SK-N-SH (cell line): ENCODE data around the gene ISOC2. TPM values are rescaled to one million over a fixed set of nuclear protein-coding genes. Genes with fewer than 3 reads are reported as not detected.

ENCODE experiments used
- CTCF ChIA-PET: fragments of 300-600, 350-600 bp; formaldehyde crosslinking; extraction: SDS; loops from one replicate; lab custom pipeline; 2021; lab: Yijun Ruan, JAX
- POLR2A ChIA-PET: fragments of 350-600 bp; sonication (Branson Sonifier 250); formaldehyde crosslinking; extraction: SDS; loops from one replicate; lab custom pipeline; 2020; ENCODE audit warnings: antibody characterized with exemption, inconsistent platforms; lab: Yijun Ruan, JAX
- DNase-seq: peaks from one replicate; pipeline ENCODE4 v3.0.0; 2012
- H2AFZ ChIP-seq: fragments of 200-600 bp; sonication (generic); 2 replicates; pipeline ENCODE4 v1.8.1; 2016; ENCODE audit warnings: antibody characterized with exemption, mild to moderate bottlenecking, low read depth
- H3F3A ChIP-seq: fragments of 200-600 bp; sonication (generic); replicated peaks from 2 replicates; pipeline ENCODE3; 2016; ENCODE audit warnings: antibody characterized with exemption, mild to moderate bottlenecking; ENCODE audit not compliant: insufficient read depth
- H3K27ac ChIP-seq, 2 experiments: fragments of 200-500 bp in 1 of 2; fragments of 200-600 bp in 1 of 2; sonication (Bioruptor generic) in 1 of 2; sonication (generic), shearing (Covaris generic) in 1 of 2; 2 replicates each; pipeline versions ENCODE4 v1.5.1 to v1.6.1; 2014 to 2016; ENCODE audit warnings: low read depth in 2 of 2, inconsistent platforms in 1 of 2, low read length in 1 of 2, mild to moderate bottlenecking in 1 of 2, mixed read lengths in 1 of 2
- H3K27me3 ChIP-seq: fragments of 200-600 bp; sonication (generic), shearing (Covaris generic); 2 replicates; pipeline ENCODE4 v1.6.1; 2016; ENCODE audit warnings: mixed run types; ENCODE audit not compliant: insufficient read depth
- H3K36me3 ChIP-seq, 2 experiments: fragments of 200-500 bp in 1 of 2; fragments of 200-600 bp in 1 of 2; sonication (Bioruptor generic) in 1 of 2; sonication (generic) in 1 of 2; replicated peaks in 1 of 2; 2 replicates each; pipeline versions ENCODE3 to v1.5.1; 2014 to 2016; ENCODE audit warnings: low read length in 1 of 2, mild to moderate bottlenecking in 1 of 2; ENCODE audit not compliant: insufficient read depth in 2 of 2, control insufficient read depth in 1 of 2
- H3K4me1 ChIP-seq, 2 experiments: fragments of 200-500 bp in 1 of 2; fragments of 200-600 bp in 1 of 2; sonication (Bioruptor generic) in 1 of 2; sonication (generic), shearing (Covaris generic) in 1 of 2; 2 replicates each; pipeline versions ENCODE4 v1.5.1 to v1.6.1; 2014 to 2016; ENCODE audit warnings: low read depth in 1 of 2, low read length in 1 of 2, mixed run types in 1 of 2; ENCODE audit not compliant: insufficient read depth in 2 of 2, control insufficient read depth in 1 of 2
- H3K4me2 ChIP-seq: fragments of 200-600 bp; sonication (generic), shearing (Covaris generic); 2 replicates; pipeline ENCODE4 v1.6.1; 2017; ENCODE audit warnings: mixed run types
- H3K4me3 ChIP-seq, 2 experiments: fragments of 200-500 bp in 1 of 2; fragments of 200-600 bp in 1 of 2; sonication (Bioruptor generic) in 1 of 2; sonication (generic), shearing (Covaris generic) in 1 of 2; 2 replicates each; pipeline versions ENCODE4 v1.5.1 to v1.8.1; 2014 to 2016; ENCODE audit warnings: low read depth in 2 of 2, inconsistent platforms in 1 of 2, low read length in 1 of 2, mild to moderate bottlenecking in 1 of 2, mixed read lengths in 1 of 2, moderate library complexity in 1 of 2
- H3K79me2 ChIP-seq: fragments of 200-600 bp; sonication (generic); 2 replicates; pipeline ENCODE4 v1.8.1; 2017; ENCODE audit warnings: mild to moderate bottlenecking; ENCODE audit not compliant: insufficient read depth
- H3K9ac ChIP-seq: fragments of 200-600 bp; sonication (generic); 2 replicates; pipeline ENCODE4 v1.6.1; 2017; ENCODE audit warnings: mixed run types
- H3K9me2 ChIP-seq: fragments of 200-600 bp; sonication (generic); 2 replicates; pipeline ENCODE4 v1.6.1; 2017; ENCODE audit warnings: mixed run types
- H3K9me3 ChIP-seq: fragments of 200-600 bp; sonication (generic); 2 replicates; pipeline ENCODE4 v1.6.1; 2017; ENCODE audit warnings: mixed run types, mild to moderate bottlenecking, moderate library complexity
- H4K20me1 ChIP-seq: fragments of 200-600 bp; sonication (generic); 2 replicates; pipeline ENCODE4 v1.6.1; 2017; ENCODE audit warnings: mild to moderate bottlenecking, mixed run types; ENCODE audit not compliant: insufficient read depth
- EP300 ChIP-seq, 2 experiments: IDR thresholded peaks; 2 replicates each; pipeline versions ENCODE4 v1.4.0 to v1.6.1; 2012; ENCODE audit warnings: borderline replicate concordance in 1 of 2, low read depth in 1 of 2, low read length in 1 of 2
- FOSL2 ChIP-seq: IDR thresholded peaks from 2 replicates; pipeline ENCODE4 v1.4.0; 2012; ENCODE audit warnings: low read depth, mild to moderate bottlenecking, moderate library complexity, borderline replicate concordance
- FOXJ3 ChIP-seq: sonication (generic); formaldehyde crosslinking; IDR thresholded peaks from 2 replicates; pipeline ENCODE4 v1.5.1; 2020; ENCODE audit warnings: mild to moderate bottlenecking, missing genetic modification reagents
- FOXM1 ChIP-seq: IDR thresholded peaks from 2 replicates; pipeline ENCODE4 v1.4.0; 2012; ENCODE audit warnings: low read depth, mild to moderate bottlenecking
- MEF2A ChIP-seq: IDR thresholded peaks from 2 replicates; pipeline ENCODE4 v1.4.0; 2012; ENCODE audit warnings: low read depth, borderline replicate concordance
- NFIC ChIP-seq: IDR thresholded peaks from 2 replicates; pipeline ENCODE4 v1.4.0; 2012; ENCODE audit warnings: borderline replicate concordance
- RAD21 ChIP-seq: IDR thresholded peaks from 2 replicates; pipeline ENCODE4 v1.6.1; 2012; ENCODE audit warnings: mild to moderate bottlenecking, low read length
- RCOR1 ChIP-seq: fragments of 150-350 bp; IDR thresholded peaks from 2 replicates; pipeline ENCODE4 v1.6.1; 2017; ENCODE audit warnings: antibody characterized with exemption, low read length
- RFX5 ChIP-seq: IDR thresholded peaks from 2 replicates; pipeline ENCODE4 v1.6.1; 2012; ENCODE audit warnings: mild to moderate bottlenecking, improper control_type of control experiment, low read length
- SIN3A ChIP-seq: IDR thresholded peaks from 2 replicates; pipeline ENCODE4 v1.6.1; 2012; ENCODE audit warnings: low read depth, mild to moderate bottlenecking, low read length, moderate library complexity, borderline replicate concordance
- TAF1 ChIP-seq: IDR thresholded peaks from 2 replicates; pipeline ENCODE4 v1.6.1; 2012; ENCODE audit warnings: low read depth, mild to moderate bottlenecking, low read length, moderate library complexity, borderline replicate concordance
- TEAD4 ChIP-seq: IDR thresholded peaks from 2 replicates; pipeline ENCODE4 v1.4.0; 2012; ENCODE audit warnings: mild to moderate bottlenecking, borderline replicate concordance; ENCODE audit not compliant: insufficient read depth
- YY1 ChIP-seq: IDR thresholded peaks from 2 replicates; pipeline ENCODE4 v1.4.0; 2012; ENCODE audit warnings: low read depth, mild to moderate bottlenecking
- WGBS: methylation state at CpG from one replicate; pipeline ENCODE4 v1.1.6; 2017; ENCODE audit warnings: low lambda C conversion rate; 5-methylcytosine and 5-hydroxymethylcytosine counted together
- polyA plus RNA-seq, 3 experiments: library from polyadenylated mRNA; depleted of rRNA; stranded (reverse); fragments of >200 nt; gene quantifications; 2 replicates each; pipeline ENCODE4 v1.2.3, GENCODE V29; 2012
- TF ChIP-seq, protein P1 (sequence below): fragments of 150-350 bp; IDR thresholded peaks from 2 replicates; pipeline ENCODE4 v1.6.1; 2016; ENCODE audit warnings: mild to moderate bottlenecking, low read depth, low read length

Gene ISOC2
- polyA plus RNA-seq, 1 of the 3 experiments (the other 2 are of a cell fraction), result 65.4 TPM

DNA sequence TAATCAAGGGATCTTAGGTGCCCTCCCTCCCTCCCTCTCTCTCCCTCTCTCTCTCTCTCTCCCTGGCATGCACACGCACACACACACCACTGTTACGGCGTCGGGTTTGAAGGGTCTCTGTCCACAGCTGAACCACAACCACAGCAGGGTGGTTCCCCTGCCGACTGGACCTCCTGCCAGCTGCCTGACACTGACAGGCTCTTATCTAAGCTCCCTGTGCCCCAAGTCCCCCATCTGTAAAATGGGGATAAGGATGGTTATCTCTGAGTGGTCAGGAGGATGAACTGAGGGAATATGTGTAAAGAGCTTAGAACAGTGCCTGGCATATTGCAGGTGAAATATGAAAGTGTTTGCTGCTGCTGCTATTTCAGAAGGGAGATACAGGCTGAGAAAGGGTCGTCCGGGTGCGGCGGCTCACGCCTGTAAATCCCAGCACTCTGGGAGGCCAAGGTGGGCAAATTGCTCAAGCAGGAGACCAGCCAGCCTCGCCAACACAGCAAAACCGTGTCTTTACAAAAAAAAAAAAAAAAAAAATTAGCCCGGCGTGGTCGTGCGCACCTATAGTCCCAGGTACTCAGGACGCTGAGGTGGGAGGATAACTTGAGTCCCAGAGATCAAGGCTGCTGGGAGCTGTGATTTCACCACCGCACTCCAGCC, 17.5 kb downstream of the ISOC2 start:
- peaks cover 5% of the 10 kb centered on the region; the same call in 1 of the 2 replicates for H4K20me1 ChIP-seq
- WGBS, result 45% methylated on average over 18 of the region's 18 CpGs
- H3K36me3 ChIP-seq, result no peaks in the 10 kb centered on the region
- peaks cover 0 to 9% of the 10 kb centered on the region in 2 experiments; a peak in 1 of 4 replicates for H3K4me1 ChIP-seq
- TF ChIP-seq MEF2A (no peak), TEAD4 (no peak), SIN3A (no peak), YY1 (no peak), EP300 (IDR thresholded peaks at IDR 0.05; ENCODE audit: borderline replicate concordance in 1 of 2, low read depth in 1 of 2, low read length in 1 of 2) (no peak), NFIC (no peak), FOXJ3 (no peak), TAF1 (no peak), RCOR1 (no peak), RAD21 (no peak)
- peaks cover 59% of the 10 kb centered on the region for H3K27me3 ChIP-seq
- peaks cover 8% of the 10 kb centered on the region for H3F3A ChIP-seq
- H3K9ac ChIP-seq, result no peak overlapping the region
- no peak overlapping the region for H3K27ac ChIP-seq
- ChIA-PET POLR2A (interaction anchor here (0.9 to 1.5 kb wide), 2 partner anchors 32 to 38 kb away, joined by 3 read pairs; partner anchors contain the start of gene ZNF628), CTCF (interaction anchor here (1.3 to 2.8 kb wide), 2 partner anchors 24 to 303 kb away, joined by 5 to 13 read pairs; no protein-coding TSS in a partner anchor)
- no peaks in the 10 kb centered on the region for H3K79me2 ChIP-seq
- H3K4me3 ChIP-seq, result no peak overlapping the region
- no peak overlapping the region for H2AFZ ChIP-seq
- no peak overlapping the region for H3K4me2 ChIP-seq
- H3K9me2 ChIP-seq, result no peaks in the 10 kb centered on the region
- DNase-seq, result no peak
- no peaks in the 10 kb centered on the region for H3K9me3 ChIP-seq

DNA sequence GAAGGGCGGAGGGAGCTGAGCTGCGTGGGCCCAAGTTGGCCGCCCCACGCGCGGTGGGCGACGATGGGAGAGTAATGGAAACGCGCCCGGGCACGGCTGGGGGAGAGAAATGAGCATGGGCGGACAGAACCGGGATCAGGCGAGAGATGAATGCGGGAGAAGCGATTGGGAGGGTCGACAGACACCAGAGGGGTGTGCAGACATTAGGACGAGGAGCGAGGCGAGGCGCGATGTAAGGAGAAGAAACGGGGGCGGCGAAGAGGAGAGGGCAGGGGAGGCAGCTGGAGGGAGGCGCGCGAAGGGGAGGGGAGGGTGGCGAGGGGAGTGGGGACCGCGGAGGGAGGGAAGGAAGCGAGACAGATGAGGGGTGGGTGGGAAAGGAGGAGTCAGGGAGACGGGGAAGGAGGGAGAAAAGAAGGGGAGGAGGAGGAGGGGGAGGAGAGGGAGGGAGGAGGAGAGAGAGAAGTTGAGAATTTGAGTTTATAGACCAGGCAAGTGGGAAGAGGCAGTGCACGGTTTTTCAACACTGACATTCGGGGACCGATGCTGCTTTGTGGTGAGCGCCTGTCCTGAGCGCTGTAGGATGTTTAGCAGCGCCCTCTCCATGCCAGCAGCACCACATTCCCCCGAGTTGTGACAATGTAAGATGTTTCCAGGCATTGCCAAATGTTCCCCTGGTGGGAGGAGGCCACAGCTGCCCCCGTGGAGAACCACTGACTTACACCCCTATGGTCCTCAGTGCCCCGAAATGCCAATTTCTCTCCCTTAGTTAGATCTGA, 18.2 kb downstream of the ISOC2 start, which contains the start of gene SHISA7:
SHISA7 (minus strand) TSS at position 256 of the 779 bp plus-strand sequence. CDS start 437 bp downstream, outside the sequence.
- no peaks in the 10 kb centered on the region for H3K79me2 ChIP-seq
- H3K9ac ChIP-seq, result no peak within 1 kb of the TSS
- peaks cover 8% of the 10 kb centered on the region for H3F3A ChIP-seq
- no peaks in the 10 kb centered on the region for H3K36me3 ChIP-seq
- POLR2A ChIA-PET, result no interaction called here
- no peak within 1 kb of the TSS for H2AFZ ChIP-seq
- TF ChIP-seq YY1 (no peak), MEF2A (no peak), RFX5 (no peak), TEAD4 (no peak), EP300 (IDR thresholded peaks at IDR 0.05; ENCODE audit: borderline replicate concordance in 1 of 2, low read depth in 1 of 2, low read length in 1 of 2) (no peak), FOSL2 (no peak), FOXM1 (no peak), NFIC (no peak)
- TF ChIP-seq, protein P1, sequence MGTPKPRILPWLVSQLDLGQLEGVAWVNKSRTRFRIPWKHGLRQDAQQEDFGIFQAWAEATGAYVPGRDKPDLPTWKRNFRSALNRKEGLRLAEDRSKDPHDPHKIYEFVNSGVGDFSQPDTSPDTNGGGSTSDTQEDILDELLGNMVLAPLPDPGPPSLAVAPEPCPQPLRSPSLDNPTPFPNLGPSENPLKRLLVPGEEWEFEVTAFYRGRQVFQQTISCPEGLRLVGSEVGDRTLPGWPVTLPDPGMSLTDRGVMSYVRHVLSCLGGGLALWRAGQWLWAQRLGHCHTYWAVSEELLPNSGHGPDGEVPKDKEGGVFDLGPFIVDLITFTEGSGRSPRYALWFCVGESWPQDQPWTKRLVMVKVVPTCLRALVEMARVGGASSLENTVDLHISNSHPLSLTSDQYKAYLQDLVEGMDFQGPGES, result no peak
- CTCF ChIA-PET, result interaction anchor here (1.3 to 2.8 kb wide), 3 partner anchors 25 to 302 kb away, joined by 5 to 13 read pairs (median 6); no protein-coding TSS in a partner anchor
- H3K9me2 ChIP-seq, result no peaks in the 10 kb centered on the region
- H3K4me1 ChIP-seq, result peaks cover 0 to 9% of the 10 kb centered on the region in 2 experiments; a peak in 1 of 4 replicates
- no peaks in the 10 kb centered on the region for H3K9me3 ChIP-seq
- no peak within 1 kb of the TSS; a peak in 1 of 4 replicates for H3K4me3 ChIP-seq
- 8% methylated on average over 43 of the region's 43 CpGs for WGBS
- H4K20me1 ChIP-seq, result peaks cover 5% of the 10 kb centered on the region; the same call in 1 of the 2 replicates
- DNase-seq, result peak; percentile 58
- no peak within 1 kb of the TSS for H3K27ac ChIP-seq
- H3K4me2 ChIP-seq, result no peak within 1 kb of the TSS
- H3K27me3 ChIP-seq, result peaks cover 60% of the 10 kb centered on the region
